Measurements from ENCODE around the gene FBXL13. TPM values are rescaled to one million over a fixed set of nuclear protein-coding genes. Genes with fewer than 3 reads are reported as not detected.
A peak's percentile ranks its signal among the peaks of the same experiment; 100 is the strongest.

The FBXL13 gene
- total RNA-seq, 1 donor from 2014 or later: 0.36 TPM

DNA sequence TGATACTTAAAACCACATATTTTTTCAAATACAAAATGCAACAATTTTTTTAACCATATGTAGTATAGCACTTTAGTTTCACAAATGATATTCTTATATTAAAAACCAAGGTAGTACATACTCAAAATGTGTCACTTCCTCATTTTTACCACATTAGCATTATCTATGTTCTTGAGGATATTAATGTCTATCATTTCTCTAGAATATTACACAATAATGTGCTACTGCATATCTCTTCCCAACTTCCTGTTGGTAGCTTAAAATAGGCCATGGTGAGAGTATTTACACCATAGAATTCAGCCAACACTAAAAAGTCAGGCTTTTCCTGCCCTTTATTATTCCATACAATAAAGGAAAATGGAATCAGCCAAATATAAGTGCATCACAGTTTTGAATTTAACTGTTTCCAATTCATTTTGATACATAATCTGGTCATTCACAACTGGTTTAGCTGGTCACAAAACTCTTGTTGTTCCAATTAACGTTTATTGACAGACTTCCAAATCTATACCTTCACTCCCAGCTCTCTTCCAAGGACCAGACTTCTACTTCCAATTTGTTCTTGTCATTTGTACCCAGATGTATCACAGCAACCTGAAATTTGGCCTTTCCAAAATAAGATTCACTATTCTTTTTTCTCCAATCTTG, 181.8 kb downstream of the FBXL13 start:
- Histone ChIP-seq H3K4me3 (no peak overlapping the region), H3K27ac (replicated peaks) (peak overlapping the region; percentile 43), H3K27me3 (ENCODE audit: low read depth) (no peaks in the 10 kb centered on the region), H3K36me3 (no peaks in the 10 kb centered on the region), H3K9me3 (replicated peaks) (no peaks in the 10 kb centered on the region), H3K4me1 (peaks cover 53% of the 10 kb centered on the region)
- TF ChIP-seq, protein P1, sequence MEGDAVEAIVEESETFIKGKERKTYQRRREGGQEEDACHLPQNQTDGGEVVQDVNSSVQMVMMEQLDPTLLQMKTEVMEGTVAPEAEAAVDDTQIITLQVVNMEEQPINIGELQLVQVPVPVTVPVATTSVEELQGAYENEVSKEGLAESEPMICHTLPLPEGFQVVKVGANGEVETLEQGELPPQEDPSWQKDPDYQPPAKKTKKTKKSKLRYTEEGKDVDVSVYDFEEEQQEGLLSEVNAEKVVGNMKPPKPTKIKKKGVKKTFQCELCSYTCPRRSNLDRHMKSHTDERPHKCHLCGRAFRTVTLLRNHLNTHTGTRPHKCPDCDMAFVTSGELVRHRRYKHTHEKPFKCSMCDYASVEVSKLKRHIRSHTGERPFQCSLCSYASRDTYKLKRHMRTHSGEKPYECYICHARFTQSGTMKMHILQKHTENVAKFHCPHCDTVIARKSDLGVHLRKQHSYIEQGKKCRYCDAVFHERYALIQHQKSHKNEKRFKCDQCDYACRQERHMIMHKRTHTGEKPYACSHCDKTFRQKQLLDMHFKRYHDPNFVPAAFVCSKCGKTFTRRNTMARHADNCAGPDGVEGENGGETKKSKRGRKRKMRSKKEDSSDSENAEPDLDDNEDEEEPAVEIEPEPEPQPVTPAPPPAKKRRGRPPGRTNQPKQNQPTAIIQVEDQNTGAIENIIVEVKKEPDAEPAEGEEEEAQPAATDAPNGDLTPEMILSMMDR (IDR thresholded peaks at IDR 0.05; ENCODE audit: borderline replicate concordance): no peak
- DNase-seq: no peak
- intact Hi-C loops (cut with micrococcal nuclease): no loop called here

DNA sequence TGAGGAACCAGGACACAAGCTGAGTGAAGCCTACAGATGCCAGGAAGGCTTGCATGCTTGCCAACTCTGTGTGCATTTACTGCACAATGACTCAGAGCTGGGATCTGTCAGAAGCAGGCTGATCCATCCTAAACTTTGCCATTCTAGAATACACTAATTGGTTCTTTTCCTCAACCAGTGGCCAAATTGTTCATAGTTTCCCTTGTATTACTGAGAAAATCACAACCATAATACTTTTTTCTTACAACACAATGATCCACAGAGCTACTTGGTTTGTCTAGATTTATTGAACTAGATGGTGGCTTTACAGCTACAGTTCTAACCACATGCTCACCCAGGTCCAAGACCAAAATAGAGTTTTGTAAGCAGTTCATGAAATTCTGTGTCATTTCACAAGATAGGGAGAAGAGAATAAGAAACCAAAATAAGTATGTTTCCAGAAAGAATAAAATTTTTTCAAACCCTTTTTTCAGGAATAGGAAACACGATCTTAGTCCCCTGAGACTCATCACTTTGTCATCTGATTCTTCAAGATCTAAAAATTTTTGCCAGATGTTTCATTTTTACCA, 182.8 kb downstream of the FBXL13 start:
- peak; percentile 29 for DNase-seq
- H3K27me3 ChIP-seq (ENCODE audit: low read depth): no peaks in the 10 kb centered on the region
- H3K9me3 ChIP-seq (replicated peaks): no peaks in the 10 kb centered on the region
- intact Hi-C loops (cut with micrococcal nuclease): no loop called here
- H3K4me3 ChIP-seq: no peak overlapping the region
- TF ChIP-seq, protein P1 (IDR thresholded peaks at IDR 0.05; ENCODE audit: borderline replicate concordance): no peak
- peaks cover 46% of the 10 kb centered on the region for H3K4me1 ChIP-seq
- no peaks in the 10 kb centered on the region for H3K36me3 ChIP-seq
- H3K27ac ChIP-seq (replicated peaks): peak overlapping the region; percentile 23

DNA sequence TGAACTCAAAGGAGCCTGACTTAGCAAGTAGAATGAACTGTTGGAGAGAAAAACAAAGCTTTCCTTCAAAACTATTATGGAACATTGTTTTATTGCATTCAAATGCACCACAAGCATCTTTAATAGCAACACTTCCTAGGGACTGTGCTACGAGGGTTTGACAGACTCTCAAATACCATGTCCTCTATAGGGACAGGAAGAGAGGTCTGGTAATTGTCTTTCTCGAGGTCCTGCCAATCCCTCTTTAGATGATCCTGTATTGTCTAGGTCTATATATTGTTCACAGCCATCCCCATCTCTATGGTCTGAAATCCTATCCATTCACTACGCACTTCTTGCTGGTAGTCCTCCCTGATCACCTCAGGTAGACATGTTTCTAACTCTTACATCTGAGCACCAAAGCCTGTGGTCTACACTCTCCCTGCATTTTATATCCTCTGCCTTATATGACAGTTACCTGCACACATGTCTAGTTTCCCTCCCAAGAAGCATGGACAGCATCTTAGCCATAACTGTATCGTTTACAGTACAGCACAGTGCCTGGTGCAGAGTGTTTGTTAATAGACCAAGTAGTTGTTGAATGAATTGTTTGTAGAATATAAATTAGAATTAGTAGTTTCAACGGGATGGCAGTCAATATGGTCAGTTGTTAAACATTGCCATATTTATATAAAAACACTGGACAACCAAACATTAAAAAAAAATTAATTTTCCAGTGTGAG, 183.5 kb downstream of the FBXL13 start:
- Histone ChIP-seq H3K27me3 (ENCODE audit: low read depth) (no peaks in the 10 kb centered on the region), H3K4me1 (peaks cover 40% of the 10 kb centered on the region), H3K4me3 (no peak overlapping the region), H3K9me3 (replicated peaks) (no peaks in the 10 kb centered on the region), H3K27ac (replicated peaks) (peak overlapping the region; percentile 16), H3K36me3 (no peaks in the 10 kb centered on the region)
- intact Hi-C loops (cut with micrococcal nuclease): no loop called here
- no peak for DNase-seq
- TF ChIP-seq, protein P1 (IDR thresholded peaks at IDR 0.05; ENCODE audit: borderline replicate concordance): no peak

- Histone ChIP-seq H3K4me3 (no peak overlapping the region), H3K9me3 (replicated peaks) (no peaks in the 10 kb centered on the region), H3K27me3 (ENCODE audit: low read depth) (no peaks in the 10 kb centered on the region), H3K4me1 (peaks cover 35% of the 10 kb centered on the region), H3K36me3 (no peaks in the 10 kb centered on the region), H3K27ac (replicated peaks) (no peak overlapping the region)
- no peak for DNase-seq
- intact Hi-C loops (cut with micrococcal nuclease): no loop called here
- TF ChIP-seq, protein P1 (IDR thresholded peaks at IDR 0.05; ENCODE audit: borderline replicate concordance): no peak
Observed at GRCh38 chr7:102890292-102890970, 184.2 kb downstream of the FBXL13 start.

DNA sequence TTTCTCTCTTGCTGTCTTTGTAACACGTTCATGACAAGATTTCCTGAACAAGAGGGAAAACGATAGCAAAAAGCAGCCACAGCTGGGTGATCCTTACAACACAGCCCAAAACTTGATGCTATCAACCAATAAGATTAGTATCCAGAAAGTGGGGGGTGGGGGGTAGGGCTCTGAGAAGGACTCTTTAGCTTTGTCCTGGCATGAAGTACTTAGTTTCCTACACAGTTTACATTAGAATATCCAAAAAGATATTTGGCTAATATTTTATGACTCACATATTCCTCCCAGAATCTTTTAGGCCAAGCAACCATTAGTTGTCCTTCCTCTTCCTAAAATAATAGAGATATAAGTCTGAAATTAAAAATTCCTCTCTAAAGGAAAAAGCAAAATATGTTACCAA, 184.7 kb downstream of the FBXL13 start:
- H3K36me3 ChIP-seq: no peaks in the 10 kb centered on the region
- H3K27me3 ChIP-seq (ENCODE audit: low read depth): no peaks in the 10 kb centered on the region
- H3K4me3 ChIP-seq: no peak overlapping the region
- no peak overlapping the region for H3K27ac ChIP-seq (replicated peaks)
- TF ChIP-seq, protein P1 (IDR thresholded peaks at IDR 0.05; ENCODE audit: borderline replicate concordance): no peak
- no peaks in the 10 kb centered on the region for H3K9me3 ChIP-seq (replicated peaks)
- intact Hi-C loops (cut with micrococcal nuclease): no loop called here
- DNase-seq: no peak
- H3K4me1 ChIP-seq: peaks cover 35% of the 10 kb centered on the region

Measured in left ventricle myocardium inferior (tissue), 1 donor.